Stomach smooth muscle (tissue), 2 donors: Measurements from ENCODE around the gene IBTK.
"Not testable (repeated sequence)": the region's sequence is repeated elsewhere in the genome, so short reads cannot be mapped to it uniquely, and the experiment has no call there.

ENCODE experiments used
- H3K27ac ChIP-seq: one replicate; pipeline ENCODE4 v1.7.0; 2013; ENCODE audit warnings: mild to moderate bottlenecking, low read length, inconsistent platforms
- H3K27me3 ChIP-seq, 2 donors: one replicate each; pipeline ENCODE4 v1.7.0; 2013; ENCODE audit warnings: low read length in 2 of 2; ENCODE audit not compliant: insufficient read depth in 2 of 2, control insufficient read depth in 1 of 2
- H3K36me3 ChIP-seq, 2 donors: one replicate each; pipeline ENCODE4 v1.7.0; 2013; ENCODE audit warnings: low read length in 2 of 2; ENCODE audit not compliant: control insufficient read depth in 2 of 2, insufficient read depth in 2 of 2
- H3K4me1 ChIP-seq: one replicate; pipeline ENCODE4 v1.7.0; 2013; ENCODE audit warnings: low read length; ENCODE audit not compliant: control insufficient read depth, insufficient read depth
- H3K4me3 ChIP-seq, 2 donors: one replicate each; pipeline ENCODE4 v1.7.0; 2013; ENCODE audit warnings: low read length in 2 of 2
- H3K9ac ChIP-seq, 2 donors: one replicate each; pipeline ENCODE4 v1.7.0; 2013; ENCODE audit warnings: low read length in 2 of 2, mild to moderate bottlenecking in 1 of 2
- H3K9me3 ChIP-seq, 2 donors: one replicate each; pipeline ENCODE4 v1.7.0; 2013; ENCODE audit warnings: low read length in 2 of 2; ENCODE audit not compliant: control insufficient read depth in 2 of 2
- donor health status: healthy.
- donor health status: Pancreatic carcinoma.

The IBTK gene

GRCh38 chr6:82178077-82178758 lies 69.3 kb downstream of the IBTK start:
- no peak overlapping the region for H3K4me3 ChIP-seq
- H3K4me1 ChIP-seq: no peaks in the 10 kb centered on the region
- H3K9ac ChIP-seq: no peak overlapping the region
- no peaks in the 10 kb centered on the region for H3K9me3 ChIP-seq
- peaks cover 7 to 9% of the 10 kb centered on the region in 2 donors for H3K36me3 ChIP-seq
- H3K27ac ChIP-seq: no peak overlapping the region
- no peaks in the 10 kb centered on the region for H3K27me3 ChIP-seq

GRCh38 chr6:82176616-82177015 lies 70.9 kb downstream of the IBTK start:
- Histone ChIP-seq H3K4me3 (no peak overlapping the region), H3K4me1 (no peaks in the 10 kb centered on the region), H3K27me3 (no peaks in the 10 kb centered on the region), H3K9ac (no peak overlapping the region), H3K36me3 (peaks cover 7 to 21% of the 10 kb centered on the region in 2 donors), H3K27ac (no peak overlapping the region), H3K9me3 (no peaks in the 10 kb centered on the region)

GRCh38 chr6:82172594-82172993 lies 75.0 kb downstream of the IBTK start:
- H3K36me3 ChIP-seq: peaks cover 4 to 28% of the 10 kb centered on the region in 2 donors
- H3K27ac ChIP-seq: no peak overlapping the region
- no peaks in the 10 kb centered on the region for H3K27me3 ChIP-seq
- H3K9ac ChIP-seq: no peak overlapping the region
- no peak overlapping the region for H3K4me3 ChIP-seq
- no peaks in the 10 kb centered on the region for H3K4me1 ChIP-seq
- H3K9me3 ChIP-seq: no peaks in the 10 kb centered on the region

GRCh38 chr6:82169138-82169876 lies 78.2 kb downstream of the IBTK start:
- Histone ChIP-seq H3K9ac (no peak overlapping the region), H3K36me3 (peaks cover 6 to 28% of the 10 kb centered on the region in 2 donors), H3K9me3 (no peaks in the 10 kb centered on the region), H3K27ac (no peak overlapping the region), H3K27me3 (no peaks in the 10 kb centered on the region), H3K4me1 (no peaks in the 10 kb centered on the region), H3K4me3 (no peak overlapping the region)

DNA sequence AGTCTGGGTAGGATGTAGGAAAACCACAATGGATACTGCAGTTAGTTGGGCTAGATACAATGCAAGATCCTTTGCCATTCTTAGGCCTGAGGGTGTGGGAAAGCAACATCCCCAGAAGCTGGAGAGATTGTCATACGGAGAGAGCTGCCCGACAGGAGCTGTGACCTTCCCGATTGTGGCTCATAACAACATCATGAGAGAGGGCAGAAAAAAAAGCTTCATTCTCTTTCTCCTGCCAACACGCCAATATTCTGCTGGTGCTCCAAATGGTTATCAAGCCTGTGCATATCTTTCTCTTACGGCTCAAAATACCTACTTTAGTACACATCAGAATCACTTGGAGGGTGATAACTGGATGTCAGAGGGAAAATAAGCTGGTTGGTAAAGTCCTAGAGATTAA lies 81.1 kb downstream of the IBTK start:
- Histone ChIP-seq H3K27me3 (no peaks in the 10 kb centered on the region), H3K9ac (no peak overlapping the region), H3K9me3 (no peaks in the 10 kb centered on the region), H3K36me3 (peaks cover 6 to 16% of the 10 kb centered on the region in 2 donors), H3K4me3 (no peak overlapping the region), H3K4me1 (no peaks in the 10 kb centered on the region), H3K27ac (no peak overlapping the region)

- H3K4me3 ChIP-seq: no peak overlapping the region
Observed at GRCh38 chr6:82160255-82160990, 87.1 kb downstream of the IBTK start.

GRCh38 chr6:82152786-82153185 lies 94.8 kb downstream of the IBTK start:
- not testable (repeated sequence) for H3K9me3 ChIP-seq, H3K4me3 ChIP-seq, H3K9ac ChIP-seq, H3K27me3 ChIP-seq, H3K4me1 ChIP-seq, H3K36me3 ChIP-seq, H3K27ac ChIP-seq

More at GRCh38 chr6:82160255-82160990, 87.1 kb downstream of the IBTK start:
- no peaks in the 10 kb centered on the region for H3K27me3 ChIP-seq
- no peak overlapping the region for H3K9ac ChIP-seq
- H3K27ac ChIP-seq: no peak overlapping the region
- no peaks in the 10 kb centered on the region for H3K4me1 ChIP-seq
- no peaks in the 10 kb centered on the region for H3K9me3 ChIP-seq
- H3K36me3 ChIP-seq: no peaks in the 10 kb centered on the region

- H3K36me3 ChIP-seq, H3K4me3 ChIP-seq, H3K9ac ChIP-seq, H3K27me3 ChIP-seq, H3K27ac ChIP-seq, H3K9me3 ChIP-seq, H3K4me1 ChIP-seq: not testable (repeated sequence)
Observed at GRCh38 chr6:82151147-82151546, 96.4 kb downstream of the IBTK start.

GRCh38 chr6:82145926-82146452 lies 101.6 kb downstream of the IBTK start:
- Histone ChIP-seq H3K27me3 (no peaks in the 10 kb centered on the region), H3K27ac (no peak overlapping the region), H3K4me3 (no peak overlapping the region), H3K36me3 (no peaks in the 10 kb centered on the region), H3K9me3 (no peaks in the 10 kb centered on the region), H3K4me1 (no peaks in the 10 kb centered on the region), H3K9ac (no peak overlapping the region)

GRCh38 chr6:82144852-82145340 lies 102.6 kb downstream of the IBTK start:
- no peak overlapping the region for H3K27ac ChIP-seq
- H3K9ac ChIP-seq: peak overlapping the region in 1 of 2 donors; percentile 4
- H3K4me3 ChIP-seq: peak overlapping the region; percentile 9 to 21
- H3K36me3 ChIP-seq: no peaks in the 10 kb centered on the region
- no peaks in the 10 kb centered on the region for H3K4me1 ChIP-seq
- no peaks in the 10 kb centered on the region for H3K27me3 ChIP-seq
- no peaks in the 10 kb centered on the region for H3K9me3 ChIP-seq
